Breast epithelium (tissue), 3 donors: ENCODE measurements around the gene THSD7B.

ENCODE experiments used
- CTCF ChIP-seq, 3 donors: fragments of 450-650 bp; IDR thresholded peaks; one replicate each; pipeline ENCODE4 v1.5.1; 2016 to 2017; ENCODE audit warnings: antibody characterized with exemption in 3 of 3, mild to moderate bottlenecking in 3 of 3, moderate library complexity in 3 of 3
- POLR2A ChIP-seq: fragments of 450-650 bp; IDR thresholded peaks from one replicate; pipeline ENCODE4 v1.6.1; 2016; ENCODE audit warnings: antibody characterized with exemption, mild to moderate bottlenecking, moderate library complexity
- POLR2AphosphoS5 ChIP-seq, 3 donors: sonication (generic); formaldehyde crosslinking; IDR thresholded peaks; one replicate each; pipeline ENCODE4 v1.6.1; 2017; ENCODE audit warnings: antibody characterized with exemption in 3 of 3

DNA sequence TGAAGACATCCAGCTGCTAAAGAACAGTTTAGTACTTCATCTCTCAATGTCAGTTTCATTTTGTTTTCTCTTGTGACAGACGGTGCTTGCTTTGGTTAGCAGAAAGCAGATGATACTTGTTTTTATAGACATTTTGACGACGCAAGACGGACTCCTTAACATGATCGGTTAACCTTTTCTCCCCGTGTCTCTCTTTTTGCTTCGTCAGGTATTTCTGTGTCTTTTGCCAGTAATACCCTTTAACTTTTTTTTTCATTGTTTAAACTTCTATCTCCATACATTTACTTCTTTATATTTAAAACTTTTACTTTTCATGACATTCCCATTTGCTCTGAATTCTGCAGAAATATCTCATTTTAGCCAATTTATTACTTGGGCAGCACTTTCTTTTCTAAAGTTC is 57.9 kb downstream of the THSD7B start:
- TF ChIP-seq CTCF (IDR thresholded peaks at IDR 0.05) (no peak), POLR2A (no peak), POLR2AphosphoS5 (IDR thresholded peaks at IDR 0.05) (no peak)
